Heart left ventricle (tissue), 16 donors: ENCODE data around the gene TMEM135. TPM values are rescaled to one million over a fixed set of nuclear protein-coding genes. Genes with fewer than 3 reads are reported as not detected.
"Not testable (repeated sequence)": the region's sequence is repeated elsewhere in the genome, so short reads cannot be mapped to it uniquely, and the experiment has no call there.

Experiments used
- ATAC-seq, 4 donors: fragments of 200-7000 bp; cut with Tn5 transposase; one replicate each; pipeline ENCODE4 v1.9.1; 2020 to 2022; ENCODE audit warnings: moderate library complexity in 4 of 4, mild to moderate bottlenecking in 3 of 4, moderate number of reproducible peaks in 1 of 4
- DNase-seq, 5 donors: peaks; one replicate each; pipeline ENCODE4 v3.0.0-alpha.2; 2020
- H3K27ac ChIP-seq, 12 donors: fragments of 200-600 bp; sonication (generic) in 4 of 12; one replicate each; pipeline versions ENCODE4 v1.5.0 to v1.8.0; 2016 to 2022; ENCODE audit warnings: mild to moderate bottlenecking in 2 of 12
- H3K27me3 ChIP-seq, 9 donors: fragments of 200-600 bp; sonication (generic) in 2 of 9; one replicate each; pipeline versions ENCODE4 v1.5.1 to v1.8.0; 2016 to 2022; ENCODE audit warnings: mild to moderate bottlenecking in 3 of 9
- H3K36me3 ChIP-seq, 9 donors: fragments of 200-600 bp; sonication (generic) in 2 of 9; one replicate each; pipeline versions ENCODE4 v1.5.0 to v1.8.0; 2018 to 2022; ENCODE audit warnings: mild to moderate bottlenecking in 2 of 9
- H3K4me1 ChIP-seq, 12 donors: fragments of 200-600 bp; sonication (generic) in 4 of 12; one replicate each; pipeline versions ENCODE4 v1.5.0 to v1.8.0; 2016 to 2022; ENCODE audit warnings: mild to moderate bottlenecking in 3 of 12
- H3K4me3 ChIP-seq, 12 donors: fragments of 200-600 bp; sonication (generic) in 4 of 12; one replicate each; pipeline versions ENCODE4 v1.5.0 to v1.8.0; 2017 to 2022; ENCODE audit warnings: mild to moderate bottlenecking in 9 of 12, moderate library complexity in 4 of 12
- H3K9me3 ChIP-seq, 12 donors: fragments of 200-600 bp; sonication (generic) in 4 of 12; one replicate each; pipeline versions ENCODE4 v1.5.0 to v1.8.0; 2016 to 2022; ENCODE audit warnings: mild to moderate bottlenecking in 1 of 12
- CTCF ChIP-seq, 12 donors: fragments of 200-600 bp; sonication (generic) in 4 of 12; IDR thresholded peaks; one replicate each; pipeline versions ENCODE4 v1.5.0 to v1.8.0; 2018 to 2022; ENCODE audit warnings: antibody characterized with exemption in 12 of 12, mild to moderate bottlenecking in 5 of 12
- POLR2A ChIP-seq, 2 donors: fragments of 450-650 bp; IDR thresholded peaks; one replicate each; pipeline ENCODE4 v1.6.1; 2017; ENCODE audit warnings: antibody characterized with exemption in 2 of 2, mild to moderate bottlenecking in 2 of 2, moderate library complexity in 2 of 2
- WGBS, 4 donors: extraction: QIAGEN DNeasy Blood & Tissue Kit in 2 of 4; methylation state at CpG; one replicate each; pipeline versions ENCODE4 v1.1.5 to v1.1.7; 2013 to 2018; 5-methylcytosine and 5-hydroxymethylcytosine counted together
- intact Hi-C, 10 donors: fragments of 100-400 bp; cut with DNase I; formaldehyde crosslinking; loops; one replicate each; pipeline versions ENCODE4 v1.11.1 to v1.14.2; 2022
- polyA plus RNA-seq, 2 donors: library from polyadenylated mRNA; stranded (reverse); fragments of 200-250 nt; gene quantifications; one replicate each; pipeline ENCODE4 v1.2.3, GENCODE V29; 2013
- total RNA-seq, 9 donors: library from RNA; depleted of rRNA in 2 of 9; stranded (reverse); fragments of >200 nt in 2 of 9; fragmentation: NEBNext Ultra II Directional in 3 of 9; extraction: Animal tissue kit (Norgen Biotek cat#: 25700) in 3 of 9; gene quantifications; one replicate each; pipeline versions ENCODE4 v1.1.0 to v1.2.4, GENCODE V29; 2016 to 2023
- donor health status: ischemic (EF 13 %, LVEDD 7.1; RV severe dilation, severe dysfunction).
- donor health status: healthy with polysubstance abuse.
- donor health status: DM: no; HTN: yes; CAD: no.
- donor health status: DM: no; HTN: no; CAD: no.
- donor health status: ischemic (EF 25% LVEDD 6.9; RV normal size, moderate dysfunction).
- donor health status: ischemic (EF 25% LVEDD 5.7; RV mildly dilated, moderate dysfunction).
- donor health status: healthy.
- donor health status: DM: yes; HTN: yes; CAD: no.
- donor health status: ischemic (EF 35%, LVEDD 5.7; RV mildly dilated, moderate dysfunction).
- donor health status: nonischemic (EF 11% LVEDD 7.7; RV severe dilation, severe dysfunction).
- donor health status: DM: yes; HTN: yes; CAD: no.
- donor health status: PGD.
- donor health status: ischemic (EF 29% LVEDD 5.4; RV normal size, mild dysfunction).
- donor health status: nonischemic (EF 23%, LVEDD 6.1; RV moderate dilation, normal function).

The TMEM135 gene
- total and polyA plus RNA-seq, 11 donors: 3.9 to 22.7 (median 14.7) TPM

GRCh38 chr11:86996953-86997570 is 40.7 kb upstream of the TMEM135 start:
- no peak for DNase-seq
- H3K9me3 ChIP-seq: no peaks in the 10 kb centered on the region
- TF ChIP-seq CTCF (IDR thresholded peaks at IDR 0.05) (no peak), POLR2A (IDR thresholded peaks at IDR 0.05) (no peak)
- ATAC-seq: no peak
- no peak overlapping the region for H3K4me3 ChIP-seq
- no peaks in the 10 kb centered on the region for H3K27me3 ChIP-seq
- WGBS, 4 donors: 95 to 100% (median 96%) methylated on average over 1 of the region's 1 CpG
- intact Hi-C loops: loop anchor here in 2 of 10 donors (5.0 to 10.0 kb wide), 2 partner anchors 40 to 88 kb away; partner anchors contain the start of gene FZD4 (in 1 of the 2)
- peaks cover 0 to 23% (median 12%) of the 10 kb centered on the region in 12 donors for H3K4me1 ChIP-seq
- no peaks in the 10 kb centered on the region for H3K36me3 ChIP-seq
- H3K27ac ChIP-seq: no peak overlapping the region

GRCh38 chr11:86999388-86999787 is 38.3 kb upstream of the TMEM135 start:
- no peak for ATAC-seq
- no peaks in the 10 kb centered on the region for H3K36me3 ChIP-seq
- peaks cover 0 to 23% (median 9%) of the 10 kb centered on the region in 12 donors for H3K4me1 ChIP-seq
- H3K4me3 ChIP-seq: no peak overlapping the region
- no peaks in the 10 kb centered on the region for H3K27me3 ChIP-seq
- WGBS, 4 donors: 95 to 100% (median 98%) methylated on average over 1 of the region's 1 CpG
- no peaks in the 10 kb centered on the region for H3K9me3 ChIP-seq
- intact Hi-C loops: loop anchor here in 2 of 10 donors (5.0 to 10.0 kb wide), 2 partner anchors 42 to 85 kb away; partner anchors contain the start of gene FZD4 (in 1 of the 2)
- no peak for TF ChIP-seq CTCF (IDR thresholded peaks at IDR 0.05)
- DNase-seq: no peak
- peak overlapping the region in 2 of 12 donors; percentile 40 to 68 for H3K27ac ChIP-seq

GRCh38 chr11:86999859-87000753 is 37.6 kb upstream of the TMEM135 start:
- H3K9me3 ChIP-seq: no peaks in the 10 kb centered on the region
- peak overlapping the region in 1 of 12 donors; percentile 2 for H3K4me3 ChIP-seq
- H3K36me3 ChIP-seq: no peaks in the 10 kb centered on the region
- TF ChIP-seq POLR2A (IDR thresholded peaks at IDR 0.05) (no peak), CTCF (IDR thresholded peaks at IDR 0.05) (no peak)
- peak; percentile 66 to 85 (median 76) for ATAC-seq
- WGBS, 4 donors: 55 to 67% (median 66%) methylated on average over 5 of the region's 5 CpGs
- intact Hi-C loops: loop anchor here in 2 of 10 donors (5.0 to 10.0 kb wide), 2 partner anchors 43 to 85 kb away; partner anchors contain the start of gene FZD4 (in 1 of the 2)
- H3K27me3 ChIP-seq: no peaks in the 10 kb centered on the region
- H3K4me1 ChIP-seq: peaks cover 0 to 23% (median 9%) of the 10 kb centered on the region in 12 donors
- DNase-seq: peak in 2 of 5 donors; percentile 20 to 40
- H3K27ac ChIP-seq: peak overlapping the region in 6 of 12 donors; percentile 5 to 68 (median 23)

- H3K4me3 ChIP-seq: no peak overlapping the region
- peaks cover 0 to 20% (median 9%) of the 10 kb centered on the region in 12 donors for H3K4me1 ChIP-seq
- DNase-seq: no peak
- H3K27me3 ChIP-seq: no peaks in the 10 kb centered on the region
- no peak for ATAC-seq
- no peak overlapping the region for H3K27ac ChIP-seq
- intact Hi-C loops: no loop called here
- no peaks in the 10 kb centered on the region for H3K36me3 ChIP-seq
- 86 to 91% (median 88%) methylated on average over 1 of the region's 1 CpG for WGBS, 4 donors
- no peaks in the 10 kb centered on the region for H3K9me3 ChIP-seq
- TF ChIP-seq POLR2A (IDR thresholded peaks at IDR 0.05): no peak
- TF ChIP-seq CTCF (IDR thresholded peaks at IDR 0.05): no peak
Measured at GRCh38 chr11:87002918-87003317, 34.8 kb upstream of the TMEM135 start.

GRCh38 chr11:87004281-87004680 is 33.5 kb upstream of the TMEM135 start:
- intact Hi-C loops, H3K27me3 ChIP-seq, H3K27ac ChIP-seq, H3K9me3 ChIP-seq, ATAC-seq, DNase-seq, H3K36me3 ChIP-seq, H3K4me3 ChIP-seq: not testable (repeated sequence)
- peaks cover 0 to 22% (median 9%) of the 10 kb centered on the region in 12 donors for H3K4me1 ChIP-seq
- 92 to 98% (median 95%) methylated on average over 4 of the region's 4 CpGs for WGBS, 4 donors
